ENCODE measurements around the gene MAMLD1.

MAMLD1 gene

DNA sequence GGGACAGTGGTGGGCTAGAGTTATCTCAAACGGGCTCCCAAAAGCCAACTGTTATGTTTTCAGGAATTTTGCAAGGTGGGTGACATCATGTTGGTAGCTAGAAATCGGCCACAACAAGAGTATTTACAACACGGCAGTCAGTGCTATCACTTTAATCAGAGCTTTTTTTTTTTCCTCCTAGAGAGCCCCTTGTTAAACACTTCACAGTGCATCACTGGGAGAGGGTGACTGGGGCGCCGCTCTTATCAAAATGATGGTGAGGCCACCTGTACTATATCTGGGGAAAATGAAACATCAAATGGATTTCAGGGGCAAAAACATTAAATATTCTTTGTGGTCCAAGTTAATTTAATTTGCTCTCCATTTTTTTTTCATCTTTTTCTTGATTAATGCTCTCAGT is 44.9 kb downstream of the MAMLD1 start:
- DNase-seq: no peak

- no peak for DNase-seq
These were observed 45.4 kb downstream of the MAMLD1 start for GRCh38 chrX:150408561-150408960.

GRCh38 chrX:150409486-150409885 is 46.4 kb downstream of the MAMLD1 start:
- DNase-seq: no peak

DNA sequence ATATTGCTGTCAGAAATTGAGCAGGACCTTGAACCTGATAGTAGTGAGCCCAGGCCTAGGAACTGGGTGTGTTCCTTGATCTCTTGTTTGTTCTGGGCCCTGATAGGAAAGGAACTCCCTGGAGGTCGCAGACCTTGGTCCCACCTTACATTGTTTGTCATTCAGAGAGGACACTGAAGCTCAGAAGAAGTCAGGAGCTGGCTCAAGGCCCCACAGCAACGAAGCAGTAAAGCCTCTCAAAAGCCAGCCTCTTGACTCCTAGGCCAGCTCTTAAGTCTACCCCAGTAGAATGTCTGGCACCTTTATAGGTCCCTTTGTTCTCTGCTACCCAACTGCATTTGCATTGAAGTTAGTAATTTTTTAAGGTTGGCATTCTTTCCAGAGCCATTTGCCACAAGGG is 46.8 kb downstream of the MAMLD1 start:
- no peak for DNase-seq

DNA sequence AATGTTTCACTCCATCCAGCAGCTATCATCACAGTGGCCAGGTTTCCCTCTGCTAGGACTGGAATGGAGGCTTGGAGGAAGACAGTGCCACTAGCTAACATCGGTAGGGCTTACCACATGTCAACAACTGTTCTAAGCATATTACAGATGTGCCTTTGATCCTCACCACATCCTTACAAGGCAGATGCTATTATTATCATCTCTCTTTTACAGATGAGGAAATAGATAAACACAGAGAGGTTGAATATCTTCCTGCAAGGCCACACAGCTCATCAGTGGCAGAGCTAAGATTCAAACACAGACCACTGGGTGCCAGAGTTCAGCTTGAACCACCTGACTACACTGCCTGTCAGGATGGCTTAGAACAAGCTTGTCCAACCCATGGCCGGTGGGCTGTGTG is 47.4 kb downstream of the MAMLD1 start:
- DNase-seq: no peak

GRCh38 chrX:150411656-150412055 is 48.5 kb downstream of the MAMLD1 start:
- no peak for DNase-seq

DNA sequence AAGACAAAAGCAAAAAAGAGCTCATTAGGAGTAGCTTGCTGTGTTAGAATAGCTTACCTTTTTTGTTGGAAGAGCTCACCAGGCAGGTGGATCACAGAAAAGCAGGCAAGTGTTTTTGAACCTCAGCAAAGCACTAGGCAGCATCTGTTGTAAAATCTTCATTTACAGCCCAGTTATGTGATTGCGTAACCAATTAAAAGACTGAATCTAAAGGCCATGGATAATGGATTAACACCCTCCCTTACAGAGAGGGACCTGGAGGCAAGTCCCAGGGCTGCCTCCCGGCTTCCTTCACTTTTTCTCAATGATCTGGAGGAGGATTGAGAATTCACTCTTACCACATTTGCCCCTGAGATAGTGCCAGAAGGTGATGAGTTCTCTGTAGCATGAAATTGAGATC is 51.1 kb downstream of the MAMLD1 start:
- no peak for DNase-seq

- DNase-seq: no peak
These were observed 53.4 kb downstream of the MAMLD1 start for GRCh38 chrX:150416469-150416868.

GRCh38 chrX:150421816-150422215 is 58.7 kb downstream of the MAMLD1 start:
- DNase-seq: no peak

DNA sequence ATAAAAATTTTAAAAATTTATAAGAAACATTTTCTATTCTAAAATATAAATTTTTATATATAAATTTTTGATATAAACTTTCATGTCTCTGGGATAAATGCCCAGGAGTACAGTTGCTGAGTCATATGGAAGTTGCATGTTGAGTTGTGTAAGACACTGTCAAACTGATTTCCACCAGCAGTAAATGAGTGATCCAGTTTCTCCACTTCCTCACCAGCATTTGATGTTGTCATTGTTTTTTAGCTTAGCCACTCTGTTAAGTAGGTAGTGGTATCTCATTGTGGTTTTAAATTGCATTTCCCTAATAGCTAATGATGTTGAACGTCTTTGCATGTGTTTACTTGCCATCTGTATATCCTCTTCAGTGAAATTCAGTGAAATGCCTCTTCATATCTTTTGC is 66.5 kb downstream of the MAMLD1 start:
- DNase-seq: peak; percentile 62

DNA sequence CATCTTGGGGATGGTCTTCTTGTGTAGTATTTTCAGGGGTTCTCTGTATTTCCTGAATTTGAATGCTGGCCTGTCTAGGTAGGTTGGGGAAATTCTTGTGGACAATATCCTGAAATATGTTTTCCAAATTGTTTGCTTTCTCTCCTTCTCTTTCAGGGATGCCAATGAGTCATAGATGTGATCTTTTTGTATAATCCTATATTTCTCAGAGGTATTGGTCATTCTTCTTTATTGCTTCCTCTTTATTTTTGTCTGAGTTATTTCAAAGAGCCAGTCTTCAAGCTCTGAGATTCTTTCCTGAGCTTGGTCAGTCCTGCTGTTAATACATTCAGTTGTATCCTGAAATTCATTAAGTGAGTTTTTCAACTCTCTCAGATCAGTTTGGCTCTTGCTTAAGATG is 73.1 kb downstream of the MAMLD1 start:
- no peak for DNase-seq

GRCh38 chrX:150438165-150438564 is 75.0 kb downstream of the MAMLD1 start:
- no peak for DNase-seq

GRCh38 chrX:150446151-150446550 is 83.0 kb downstream of the MAMLD1 start:
- no peak for DNase-seq

DNA sequence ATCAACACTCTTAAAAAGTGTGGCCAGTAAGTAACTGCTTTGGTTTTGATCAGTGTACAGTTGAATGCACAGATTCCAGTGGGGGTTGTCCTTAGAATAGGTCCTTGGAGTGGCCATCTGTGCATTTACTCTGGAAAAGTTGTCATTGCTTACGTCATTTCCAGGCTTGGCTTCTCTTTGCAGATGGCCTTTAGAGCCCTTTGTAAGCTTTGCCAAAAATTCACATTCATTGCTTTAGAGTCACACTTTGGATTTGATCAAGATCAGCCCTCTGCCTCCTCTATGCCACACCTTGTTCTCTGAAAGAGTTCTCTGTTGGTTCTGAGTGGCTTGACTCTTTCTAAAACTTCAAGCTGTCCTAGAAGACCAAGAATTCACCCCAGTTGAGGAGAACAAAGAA is 83.9 kb downstream of the MAMLD1 start:
- DNase-seq: peak; percentile 4

GRCh38 chrX:150449313-150449712 is 86.2 kb downstream of the MAMLD1 start:
- DNase-seq: no peak

GRCh38 chrX:150450519-150451177 is 87.5 kb downstream of the MAMLD1 start:
- no peak for DNase-seq

- DNase-seq: no peak
These were observed 88.8 kb downstream of the MAMLD1 start for GRCh38 chrX:150451953-150452352.

DNA sequence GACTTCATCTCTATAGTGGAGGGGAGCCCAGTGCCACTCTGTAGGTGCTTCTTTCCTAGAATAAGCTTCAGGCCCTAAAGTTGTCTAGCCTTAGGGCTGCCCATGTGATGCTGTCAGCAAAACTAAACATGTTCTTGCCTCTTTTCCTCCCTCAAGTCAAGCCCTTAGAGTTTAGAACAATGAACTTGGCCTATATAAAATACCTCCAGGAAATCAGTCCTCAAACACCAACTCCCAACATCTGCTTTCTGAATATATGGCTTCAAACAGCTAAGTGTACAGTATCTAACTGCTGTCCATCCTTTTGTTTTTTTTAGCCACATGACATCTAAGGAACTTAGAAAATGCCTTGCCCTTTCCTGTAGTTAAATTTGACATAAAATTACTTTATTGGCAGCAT is 91.0 kb downstream of the MAMLD1 start:
- DNase-seq: no peak

DNA sequence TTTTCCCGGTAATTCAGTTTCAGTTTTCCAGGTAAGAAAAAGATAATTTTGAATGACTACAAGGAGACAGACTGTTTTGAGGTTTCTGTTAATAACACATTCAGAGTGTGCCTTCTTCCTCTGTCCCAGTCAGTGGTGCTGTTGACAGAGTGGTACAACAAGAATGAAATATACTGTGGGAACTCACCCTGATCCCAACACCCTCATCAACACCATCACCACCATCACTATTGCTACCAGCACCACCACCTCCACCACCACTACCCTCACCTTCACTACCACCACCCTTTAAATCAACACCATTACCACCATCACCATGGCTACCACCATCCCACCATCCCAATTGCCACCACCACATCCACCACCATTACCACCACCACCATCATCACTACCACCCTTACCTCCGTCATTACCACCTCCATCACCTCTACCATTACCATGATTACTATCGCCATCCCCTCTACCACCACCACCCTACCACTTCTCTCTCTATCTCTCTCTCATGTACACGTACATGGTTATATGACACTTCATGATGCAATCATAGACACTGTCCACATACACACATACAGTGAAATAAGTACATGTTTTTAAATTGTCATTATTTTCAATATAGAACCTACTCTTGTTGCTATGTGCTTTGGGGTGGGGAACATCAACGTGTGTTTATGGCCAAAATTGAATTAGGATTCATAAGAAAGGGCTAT is 91.5 kb downstream of the MAMLD1 start:
- DNase-seq: no peak

DNA sequence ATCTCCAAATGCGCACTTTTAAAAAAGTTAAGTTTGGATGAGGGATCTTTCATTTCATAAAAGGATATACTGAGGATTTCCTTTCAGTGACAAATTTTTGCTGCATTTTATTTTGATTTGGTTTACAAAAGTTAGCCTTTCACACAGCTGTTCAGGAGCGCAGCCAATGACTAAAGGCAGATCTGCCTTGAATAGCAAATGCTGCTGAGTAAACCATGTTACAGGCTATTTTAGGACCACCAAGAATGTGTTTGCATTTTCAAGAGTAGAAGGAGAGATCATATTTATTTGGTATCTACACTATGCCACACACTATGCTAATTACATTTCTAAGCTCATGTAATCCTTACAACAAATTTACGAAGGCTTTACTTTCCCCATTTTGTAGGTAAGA is 92.1 kb downstream of the MAMLD1 start:
- DNase-seq: no peak

DNA sequence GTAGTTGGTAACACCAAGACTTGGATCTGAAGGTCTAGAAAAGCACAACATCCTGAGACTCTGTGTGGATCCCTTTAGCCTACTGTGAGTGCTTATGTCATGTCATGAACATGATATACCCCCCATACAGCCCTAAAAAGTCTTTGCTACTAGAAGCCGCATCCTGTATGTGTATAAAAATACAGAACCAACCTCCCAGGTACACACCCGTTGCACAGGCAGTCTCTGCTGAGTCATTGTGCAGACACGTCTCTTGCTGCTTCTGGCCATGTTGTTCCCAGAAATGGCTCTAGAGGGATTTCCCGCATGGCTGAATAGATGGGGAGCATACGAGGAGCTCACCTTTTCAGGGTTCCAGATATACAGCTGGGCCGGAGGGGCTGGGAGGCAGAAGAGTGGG is 93.3 kb downstream of the MAMLD1 start:
- DNase-seq: no peak

GRCh38 chrX:150456941-150457340 is 93.8 kb downstream of the MAMLD1 start:
- no peak for DNase-seq

- DNase-seq: no peak
These were observed 96.1 kb downstream of the MAMLD1 start for GRCh38 chrX:150459196-150459595.

DNA sequence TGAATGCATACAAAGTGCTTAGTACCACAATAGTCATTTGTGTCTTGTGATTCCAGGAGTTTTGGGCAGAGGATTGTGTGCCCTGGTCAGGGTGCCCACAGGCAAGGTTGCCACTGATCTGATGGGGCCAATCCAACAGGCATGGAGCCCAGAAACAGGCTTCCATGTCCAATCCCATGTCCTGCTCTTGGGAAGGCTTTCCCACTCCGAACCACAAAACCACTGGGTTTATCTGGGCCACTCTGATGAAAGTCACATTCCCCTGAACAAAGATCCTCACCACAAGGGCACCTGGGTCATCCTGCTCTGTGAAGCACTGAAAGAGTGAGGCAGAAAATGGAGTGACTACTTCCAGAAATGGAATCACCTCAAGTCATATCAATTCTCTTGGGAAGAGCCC is 96.9 kb downstream of the MAMLD1 start:
- DNase-seq: no peak

DNA sequence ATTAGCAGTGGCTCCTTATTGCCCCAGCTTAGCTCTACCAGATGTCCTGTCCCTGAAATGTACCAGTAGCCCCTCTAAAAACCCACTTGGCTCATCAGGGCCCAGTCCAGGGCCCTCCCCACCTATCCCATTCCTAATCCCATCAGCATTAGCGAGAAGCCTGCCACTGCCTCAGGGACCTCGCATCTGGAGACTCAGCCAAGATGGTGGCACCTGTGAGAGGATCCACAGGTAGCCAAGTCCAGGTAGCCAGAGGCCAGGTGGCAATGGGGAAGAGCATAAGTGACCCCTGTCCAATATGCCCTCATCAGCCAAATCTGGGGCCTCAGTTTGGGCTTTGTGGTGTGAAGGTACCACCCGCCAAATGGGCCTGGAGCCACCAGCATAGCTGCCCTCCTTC is 97.7 kb downstream of the MAMLD1 start:
- DNase-seq: no peak

All from fibroblast of skin of abdomen (primary cell).